ENCODE results near the gene PRKAG2.

GRCh38 chr7:151615058-151615457 is 261.9 kb downstream of the PRKAG2 start:
- TF ChIP-seq TAF1 (IDR thresholded peaks at IDR 0.05; ENCODE audit: low read depth, low read length) (no peak), POLR2AphosphoS5 (IDR thresholded peaks at IDR 0.05; ENCODE audit: low read depth, low read length) (no peak), POLR2A (IDR thresholded peaks at IDR 0.05; ENCODE audit: low read depth, low read length) (no peak)

Data from GM12891 (cell line).